CD4-positive, CD25-positive, alpha-beta regulatory T cell (primary cell): ENCODE data around the gene APBB1IP. TPM values are rescaled to one million over a fixed set of nuclear protein-coding genes. Genes with fewer than 3 reads are reported as not detected.

ENCODE experiments used
- ATAC-seq, 2 donors: fragments of 150-1000 bp; cut with Tn5 transposase; one replicate each; pipeline ENCODE4 v1.10.0; 2021; ENCODE audit warnings: low read depth in 2 of 2, moderate number of reproducible peaks in 2 of 2, moderate library complexity in 1 of 2
- DNase-seq, 3 donors: peaks; one replicate each; pipeline versions ENCODE4 v3.0.0 to v3.0.0-alpha.2; 2012 to 2022; ENCODE audit warnings: mixed read lengths in 1 of 3
- H3K27ac ChIP-seq: one replicate; pipeline ENCODE4 v1.7.0; 2013; ENCODE audit warnings: mild to moderate bottlenecking, low read length; ENCODE audit not compliant: insufficient read depth, poor library complexity, severe bottlenecking
- H3K27me3 ChIP-seq: one replicate; pipeline ENCODE4 v1.7.0; 2013; ENCODE audit warnings: low read length; ENCODE audit not compliant: control insufficient read depth, insufficient read depth
- H3K36me3 ChIP-seq: one replicate; pipeline ENCODE4 v1.7.0; 2013; ENCODE audit warnings: mild to moderate bottlenecking, low read length, moderate library complexity; ENCODE audit not compliant: control insufficient read depth, insufficient read depth
- H3K4me1 ChIP-seq: 2 replicates; pipeline ENCODE4 v1.7.0; 2013; ENCODE audit warnings: mild to moderate bottlenecking, low read length; ENCODE audit not compliant: insufficient read depth, control insufficient read depth, poor library complexity, severe bottlenecking
- H3K4me3 ChIP-seq: one replicate; pipeline ENCODE4 v1.7.0; 2013; ENCODE audit warnings: low read depth, mild to moderate bottlenecking, low read length, moderate library complexity
- H3K9me3 ChIP-seq, 2 experiments: 1 replicate in 1 of 2; 2 replicates in 1 of 2; pipeline ENCODE4 v1.7.0; 2013; ENCODE audit warnings: low read length in 2 of 2, mild to moderate bottlenecking in 1 of 2, moderate library complexity in 1 of 2; ENCODE audit not compliant: control insufficient read depth in 2 of 2
- H3K27ac Mint-ChIP-seq, 3 donors: one replicate each; pipeline ENCODE4 v1.8.0; 2020 to 2022; ENCODE audit warnings: mild to moderate bottlenecking in 3 of 3, mixed read lengths in 3 of 3, moderate library complexity in 2 of 3
- H3K27me3 Mint-ChIP-seq: one replicate; pipeline ENCODE4 v1.8.0; 2022; ENCODE audit warnings: mild to moderate bottlenecking, mixed read lengths
- H3K36me3 Mint-ChIP-seq: one replicate; pipeline ENCODE4 v1.8.0; 2020; ENCODE audit warnings: mixed read lengths
- H3K4me1 Mint-ChIP-seq, 4 donors: one replicate each; pipeline ENCODE4 v1.8.0; 2020 to 2022; ENCODE audit warnings: mixed read lengths in 4 of 4, mild to moderate bottlenecking in 1 of 4
- H3K4me3 Mint-ChIP-seq, 4 donors: one replicate each; pipeline ENCODE4 v1.8.0; 2020 to 2022; ENCODE audit warnings: mild to moderate bottlenecking in 4 of 4, mixed read lengths in 4 of 4, moderate library complexity in 3 of 4
- H3K9me3 Mint-ChIP-seq, 7 donors: one replicate each; pipeline ENCODE4 v1.8.0; 2020 to 2022; ENCODE audit warnings: mixed read lengths in 7 of 7, mild to moderate bottlenecking in 3 of 7, moderate library complexity in 2 of 7
- polyA plus RNA-seq, 4 donors: library from polyadenylated mRNA; unstranded; fragments of 300-500 nt; fragmentation: Illumina TruSeq; gene quantifications; one replicate each; pipeline ENCODE4 v1.2.3, GENCODE V29; 2021
- total RNA-seq: library from RNA; stranded (reverse); gene quantifications from one replicate; pipeline ENCODE4 v1.2.3, GENCODE V29; 2022

Gene APBB1IP
- total and polyA plus RNA-seq, 5 donors from 2014 or later, result 44.1 to 86.4 (median 51.3) TPM

DNA sequence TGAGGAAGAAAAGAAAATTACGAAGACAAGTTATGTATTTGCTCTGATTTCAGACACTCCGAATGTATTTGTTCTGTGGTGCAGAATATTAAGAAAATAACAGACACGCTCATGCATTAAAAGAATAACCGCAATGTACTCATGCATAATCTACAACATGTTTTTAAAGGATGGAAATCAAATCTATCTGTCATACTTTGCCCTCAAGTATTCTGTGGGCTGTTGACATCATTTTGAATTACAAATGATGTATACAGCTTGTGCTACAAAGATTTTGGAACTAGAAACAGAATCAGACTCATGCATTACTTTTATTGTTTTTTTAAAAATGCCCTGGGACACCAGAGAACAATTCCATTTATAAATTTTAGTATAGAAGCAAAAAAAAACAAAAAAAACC lies 69.9 kb downstream of the APBB1IP start:
- Histone ChIP-seq H3K36me3 (peaks cover 86% of the 10 kb centered on the region), H3K27me3 (no peaks in the 10 kb centered on the region), H3K9me3 (no peaks in the 10 kb centered on the region), H3K4me3 (no peak overlapping the region), H3K4me1 (no peaks in the 10 kb centered on the region), H3K27ac (peak overlapping the region; percentile 2)
- DNase-seq, result no peak
- Mint-ChIP-seq H3K27ac (peak overlapping the region in 2 of 3 donors; percentile 1 to 43), H3K4me3 (no peak overlapping the region), H3K4me1 (peaks cover under 1 to 43% (median 15%) of the 10 kb centered on the region in 4 donors), H3K9me3 (peaks cover 0 to 5% (median 0%) of the 10 kb centered on the region in 7 donors), H3K27me3 (no peaks in the 10 kb centered on the region), H3K36me3 (peaks cover 79% of the 10 kb centered on the region)
- no peak for ATAC-seq

DNA sequence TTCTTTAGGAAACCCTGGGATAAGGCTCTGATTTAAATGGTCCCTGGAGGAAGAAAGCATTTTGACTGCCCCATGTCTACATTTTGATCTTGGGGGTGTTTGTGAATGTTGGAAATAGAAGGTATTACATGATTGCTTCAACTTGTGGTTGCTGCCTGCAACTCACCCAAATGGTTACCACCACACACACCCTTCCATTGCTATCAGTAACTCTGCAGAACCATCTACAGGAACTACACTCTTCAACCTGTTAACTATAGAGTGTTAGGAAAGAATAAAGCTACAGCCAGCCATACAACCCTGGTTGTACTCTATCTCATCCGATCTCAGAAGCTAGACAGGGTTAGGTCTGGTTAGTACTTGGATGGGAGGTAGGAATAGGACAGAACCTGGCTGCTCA lies 71.2 kb downstream of the APBB1IP start:
- DNase-seq, result no peak
- no peaks in the 10 kb centered on the region for H3K4me1 ChIP-seq
- Mint-ChIP-seq H3K27ac (peak overlapping the region; percentile 55 to 78 (median 76)), H3K4me1 (peaks cover 0 to 36% (median 14%) of the 10 kb centered on the region in 4 donors), H3K4me3 (no peak overlapping the region), H3K36me3 (peaks cover 80% of the 10 kb centered on the region), H3K27me3 (no peaks in the 10 kb centered on the region), H3K9me3 (peaks cover 0 to 5% (median 0%) of the 10 kb centered on the region in 7 donors)
- H3K27ac ChIP-seq, result no peak overlapping the region
- no peaks in the 10 kb centered on the region for H3K9me3 ChIP-seq
- no peak for ATAC-seq
- H3K27me3 ChIP-seq, result no peaks in the 10 kb centered on the region
- H3K4me3 ChIP-seq, result no peak overlapping the region
- peaks cover 88% of the 10 kb centered on the region for H3K36me3 ChIP-seq

DNA sequence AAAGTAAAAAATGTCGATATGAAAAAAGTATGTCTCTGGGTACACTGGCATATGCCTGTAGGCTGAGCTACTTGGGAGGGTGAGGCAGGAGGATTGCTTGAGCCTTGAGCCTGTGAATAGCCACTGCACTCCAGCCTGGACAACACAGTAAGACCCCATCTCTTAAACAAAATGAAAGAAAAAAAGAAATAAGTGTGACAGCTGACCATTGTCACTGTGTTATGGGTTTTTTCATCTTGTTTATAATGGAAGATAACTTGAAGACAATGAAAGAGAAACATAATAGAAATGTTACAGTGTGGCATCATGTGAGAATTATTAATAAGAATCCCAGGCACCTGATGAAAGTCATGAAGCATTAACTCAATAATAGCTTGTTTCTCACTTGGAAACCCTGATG lies 75.0 kb downstream of the APBB1IP start:
- DNase-seq (no peak), ATAC-seq (no peak)
- peaks cover 0 to 5% (median 0%) of the 10 kb centered on the region in 7 donors for H3K9me3 Mint-ChIP-seq
- no peaks in the 10 kb centered on the region for H3K9me3 ChIP-seq
- no peak overlapping the region for H3K4me3 ChIP-seq
- H3K27ac ChIP-seq, result no peak overlapping the region
- peaks cover 0 to 24% (median 9%) of the 10 kb centered on the region in 4 donors for H3K4me1 Mint-ChIP-seq
- peak overlapping the region in 1 of 3 donors; percentile 52 for H3K27ac Mint-ChIP-seq
- no peaks in the 10 kb centered on the region for H3K27me3 Mint-ChIP-seq
- no peaks in the 10 kb centered on the region for H3K4me1 ChIP-seq
- H3K36me3 Mint-ChIP-seq, result peaks cover 79% of the 10 kb centered on the region
- H3K36me3 ChIP-seq, result peaks cover 87% of the 10 kb centered on the region
- H3K27me3 ChIP-seq, result no peaks in the 10 kb centered on the region
- no peak overlapping the region for H3K4me3 Mint-ChIP-seq

DNA sequence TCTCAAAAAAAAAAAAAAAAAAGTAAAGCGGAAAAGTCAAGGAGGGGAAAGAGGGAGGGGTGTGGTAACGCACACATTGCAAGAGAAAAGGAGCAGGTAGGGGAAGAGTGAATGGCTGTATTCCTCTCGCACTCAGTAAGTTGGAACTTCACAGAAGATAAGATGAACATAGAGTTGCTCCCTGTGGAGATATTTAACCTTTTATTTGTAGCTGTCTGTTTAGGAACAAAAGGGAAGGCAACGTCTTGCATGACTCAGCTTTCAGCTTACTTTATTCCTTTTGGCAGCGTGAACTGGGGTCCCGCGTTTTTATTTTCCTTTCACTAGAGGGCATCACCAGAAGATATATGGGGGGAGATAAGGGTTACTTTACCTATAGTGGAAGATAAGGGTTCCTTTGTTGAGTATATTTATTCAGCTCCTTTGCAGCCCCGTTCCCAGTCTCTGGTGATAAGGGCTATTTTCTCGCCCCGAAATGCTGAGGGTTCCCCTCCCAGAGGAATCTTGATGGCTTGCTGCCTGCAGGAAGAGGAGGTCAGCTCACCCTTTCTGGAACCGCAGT lies 78.5 kb downstream of the APBB1IP start:
- no peak overlapping the region for H3K27ac ChIP-seq
- H3K36me3 ChIP-seq, result peaks cover 91% of the 10 kb centered on the region
- Mint-ChIP-seq H3K9me3 (peaks cover 0 to 13% (median 2%) of the 10 kb centered on the region in 7 donors), H3K4me3 (no peak overlapping the region), H3K27ac (peak overlapping the region in 2 of 3 donors; percentile 8 to 39), H3K27me3 (no peaks in the 10 kb centered on the region), H3K36me3 (peaks cover 82% of the 10 kb centered on the region), H3K4me1 (peaks cover 10 to 32% (median 13%) of the 10 kb centered on the region in 4 donors)
- no peaks in the 10 kb centered on the region for H3K4me1 ChIP-seq
- DNase-seq, result no peak
- H3K27me3 ChIP-seq, result no peaks in the 10 kb centered on the region
- no peak overlapping the region for H3K4me3 ChIP-seq
- ATAC-seq, result no peak
- H3K9me3 ChIP-seq, result peaks cover 0 to 4% of the 10 kb centered on the region in 2 experiments

DNA sequence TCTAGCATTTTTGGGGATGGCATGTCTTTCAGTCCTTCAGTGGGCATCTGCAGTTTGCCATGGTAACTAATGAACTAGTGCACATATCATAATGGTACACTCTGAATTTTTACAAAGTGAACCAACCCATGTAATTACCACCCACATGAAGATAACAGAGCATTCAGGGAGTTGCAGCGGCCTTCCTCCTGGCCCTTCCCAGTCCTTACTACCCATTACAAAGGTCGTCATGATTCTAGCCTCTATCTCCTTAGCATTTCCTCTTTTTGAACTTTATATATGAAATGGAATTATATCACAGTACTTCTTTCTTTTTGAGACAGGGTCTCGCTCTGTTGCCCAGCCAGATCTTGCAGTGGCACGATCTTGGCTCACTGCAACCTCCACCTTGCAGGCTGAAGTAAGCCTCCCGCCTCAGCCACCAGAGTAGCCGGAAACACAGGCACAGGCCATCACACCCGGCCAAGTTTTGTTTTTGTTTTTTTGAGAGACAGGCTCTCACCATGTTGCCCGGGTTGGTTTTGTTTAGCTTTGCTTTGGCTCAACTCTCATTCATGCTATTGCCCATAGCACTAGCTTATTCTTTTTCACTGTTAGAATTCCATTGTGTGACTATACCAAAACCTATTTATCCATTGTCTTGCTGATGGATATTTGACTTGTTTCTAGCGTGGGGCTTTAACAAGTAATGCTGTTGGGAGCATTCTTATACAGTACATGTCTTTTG lies 79.2 kb downstream of the APBB1IP start:
- no peak overlapping the region for H3K4me3 Mint-ChIP-seq
- H3K36me3 Mint-ChIP-seq, result peaks cover 80% of the 10 kb centered on the region
- peaks cover 90% of the 10 kb centered on the region for H3K36me3 ChIP-seq
- H3K9me3 Mint-ChIP-seq, result peaks cover 0 to 13% (median 2%) of the 10 kb centered on the region in 7 donors
- peaks cover 10 to 35% (median 13%) of the 10 kb centered on the region in 4 donors for H3K4me1 Mint-ChIP-seq
- H3K9me3 ChIP-seq, result peaks cover 0 to 4% of the 10 kb centered on the region in 2 experiments
- no peaks in the 10 kb centered on the region for H3K27me3 Mint-ChIP-seq
- H3K4me1 ChIP-seq, result no peaks in the 10 kb centered on the region
- H3K27ac Mint-ChIP-seq, result peak overlapping the region in 2 of 3 donors; percentile 8 to 39
- H3K27ac ChIP-seq, result no peak overlapping the region
- H3K27me3 ChIP-seq, result no peaks in the 10 kb centered on the region
- DNase-seq (no peak), ATAC-seq (no peak)
- H3K4me3 ChIP-seq, result no peak overlapping the region

DNA sequence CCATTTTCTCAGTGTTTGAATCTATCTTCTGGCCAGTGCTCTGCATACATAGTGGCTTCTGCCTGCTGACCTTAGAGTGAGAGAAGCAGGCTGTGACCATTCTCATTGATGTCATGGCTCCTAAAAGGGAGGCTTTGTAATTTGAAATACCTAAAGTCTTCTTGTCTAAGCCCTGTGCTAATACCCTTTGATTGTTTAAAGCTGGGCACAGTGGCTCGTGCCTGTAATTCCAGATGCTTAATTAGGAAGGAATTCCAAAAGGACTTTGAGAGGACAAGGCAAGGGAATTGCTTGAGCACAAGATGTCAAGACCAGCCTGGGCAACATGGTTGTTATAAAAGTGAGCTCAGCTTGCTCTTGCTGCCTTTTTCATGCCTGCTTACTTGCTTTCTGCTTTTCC lies 81.7 kb downstream of the APBB1IP start:
- Histone ChIP-seq H3K4me3 (no peak overlapping the region), H3K27me3 (no peaks in the 10 kb centered on the region), H3K4me1 (no peaks in the 10 kb centered on the region), H3K9me3 (peaks cover 0 to 4% of the 10 kb centered on the region in 2 experiments), H3K27ac (no peak overlapping the region), H3K36me3 (peaks cover 83% of the 10 kb centered on the region)
- Mint-ChIP-seq H3K36me3 (peaks cover 73% of the 10 kb centered on the region), H3K9me3 (peaks cover 0 to 8% (median 2%) of the 10 kb centered on the region in 7 donors), H3K27me3 (no peaks in the 10 kb centered on the region), H3K4me1 (peaks cover 18 to 44% (median 19%) of the 10 kb centered on the region in 4 donors), H3K4me3 (no peak overlapping the region), H3K27ac (peak overlapping the region in 1 of 3 donors; percentile 3)
- DNase-seq (no peak), ATAC-seq (no peak)

DNA sequence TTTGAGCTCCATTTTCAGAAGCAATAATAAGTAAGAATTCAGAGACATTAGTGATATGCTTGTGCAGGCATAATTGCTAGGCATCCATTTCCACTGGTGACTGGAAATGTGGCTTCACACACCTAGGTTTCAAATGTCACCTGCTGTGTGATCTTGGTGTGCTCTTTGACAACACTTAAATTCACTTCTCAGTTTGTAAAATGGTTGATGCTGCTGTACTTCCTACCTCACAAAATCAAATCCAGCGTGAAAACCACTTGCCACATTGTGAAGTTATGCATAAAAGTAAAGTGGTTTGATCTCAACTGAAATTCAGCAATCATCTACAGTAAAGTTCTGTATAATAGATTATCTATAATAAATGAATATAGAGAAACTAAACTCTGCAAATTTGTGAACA lies 82.4 kb downstream of the APBB1IP start:
- DNase-seq, result no peak
- no peak overlapping the region for H3K4me3 Mint-ChIP-seq
- Histone ChIP-seq H3K36me3 (peaks cover 83% of the 10 kb centered on the region), H3K4me3 (no peak overlapping the region), H3K9me3 (peaks cover 0 to 4% of the 10 kb centered on the region in 2 experiments), H3K4me1 (no peaks in the 10 kb centered on the region), H3K27me3 (no peaks in the 10 kb centered on the region), H3K27ac (no peak overlapping the region)
- H3K27me3 Mint-ChIP-seq, result no peaks in the 10 kb centered on the region
- H3K36me3 Mint-ChIP-seq, result peaks cover 73% of the 10 kb centered on the region
- peaks cover 0 to 8% (median 2%) of the 10 kb centered on the region in 7 donors for H3K9me3 Mint-ChIP-seq
- H3K4me1 Mint-ChIP-seq, result peaks cover 17 to 49% (median 18%) of the 10 kb centered on the region in 4 donors
- ATAC-seq, result no peak
- peak overlapping the region in 1 of 3 donors; percentile 37 for H3K27ac Mint-ChIP-seq
